Lower leg skin (tissue), 4 donors: ENCODE results near the gene TPK1. TPM values are rescaled to one million over a fixed set of nuclear protein-coding genes. Genes with fewer than 3 reads are reported as not detected.
"Not testable (repeated sequence)": the region's sequence is repeated elsewhere in the genome, so short reads cannot be mapped to it uniquely, and the experiment has no call there.

Experiments
- DNase-seq, 2 donors: peaks; one replicate each; pipeline ENCODE4 v3.0.0-alpha.2; 2019; ENCODE audit warnings: low spot score in 2 of 2
- H3K4me3 ChIP-seq: fragments of 200-600 bp; sonication (generic); 2 replicates; pipeline ENCODE4 v1.5.1; 2017; ENCODE audit warnings: mild to moderate bottlenecking, low read depth; ENCODE audit not compliant: poor library complexity, severe bottlenecking
- POLR2A ChIP-seq, 2 donors: fragments of 450-650 bp; IDR thresholded peaks; one replicate each; pipeline ENCODE4 v1.6.1; 2016 to 2017; ENCODE audit warnings: antibody characterized with exemption in 2 of 2, mild to moderate bottlenecking in 1 of 2, moderate library complexity in 1 of 2
- WGBS, 2 donors: methylation state at CpG; one replicate each; pipeline ENCODE4 v1.1.5; 2018; 5-methylcytosine and 5-hydroxymethylcytosine counted together
- intact Hi-C: fragments of 100-400 bp; cut with DNase I; formaldehyde crosslinking; loops from one replicate; pipeline ENCODE4 v1.15.0; 2023; ENCODE audit warnings: low total_unique reads
- total RNA-seq, 4 donors: library from RNA; depleted of rRNA; stranded (reverse); fragments of >200 nt; gene quantifications; one replicate each; pipeline ENCODE4 v1.1.0, GENCODE V29; 2016
- TF ChIP-seq, protein P1 (sequence below), 3 donors: fragments of 450-650 bp; IDR thresholded peaks; one replicate each; pipeline ENCODE4 v1.5.1; 2016; ENCODE audit warnings: antibody characterized with exemption in 3 of 3, mild to moderate bottlenecking in 3 of 3, moderate library complexity in 2 of 3

The TPK1 gene
- total RNA-seq, 4 donors from 2014 or later = 1.1 to 5.5 (median 3.3) TPM

DNA sequence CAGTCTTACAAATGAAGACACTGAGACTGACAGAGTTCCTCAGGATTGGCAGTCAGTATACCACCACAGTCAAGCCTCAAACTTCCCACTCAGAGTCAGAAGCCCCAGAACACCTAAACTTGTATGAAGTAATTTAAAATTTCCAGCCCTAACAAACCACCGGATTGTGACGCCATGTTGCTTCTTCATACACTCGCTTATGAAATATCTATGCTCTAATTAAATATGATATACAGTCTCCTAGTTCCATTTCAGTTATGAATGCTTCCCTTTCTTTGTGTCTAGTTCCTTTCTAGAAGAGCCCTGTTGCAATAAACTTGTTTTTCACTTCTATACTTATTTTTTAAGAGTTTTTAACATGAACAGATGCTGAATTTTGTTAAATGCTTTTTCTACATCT is 260.4 kb downstream of the TPK1 start:
- intact Hi-C loops = no loop called here
- H3K4me3 ChIP-seq = no peak overlapping the region
- no peak for DNase-seq
- 95 to 96% methylated on average over 3 of the region's 3 CpGs for WGBS, 2 donors
- TF ChIP-seq, protein P1, sequence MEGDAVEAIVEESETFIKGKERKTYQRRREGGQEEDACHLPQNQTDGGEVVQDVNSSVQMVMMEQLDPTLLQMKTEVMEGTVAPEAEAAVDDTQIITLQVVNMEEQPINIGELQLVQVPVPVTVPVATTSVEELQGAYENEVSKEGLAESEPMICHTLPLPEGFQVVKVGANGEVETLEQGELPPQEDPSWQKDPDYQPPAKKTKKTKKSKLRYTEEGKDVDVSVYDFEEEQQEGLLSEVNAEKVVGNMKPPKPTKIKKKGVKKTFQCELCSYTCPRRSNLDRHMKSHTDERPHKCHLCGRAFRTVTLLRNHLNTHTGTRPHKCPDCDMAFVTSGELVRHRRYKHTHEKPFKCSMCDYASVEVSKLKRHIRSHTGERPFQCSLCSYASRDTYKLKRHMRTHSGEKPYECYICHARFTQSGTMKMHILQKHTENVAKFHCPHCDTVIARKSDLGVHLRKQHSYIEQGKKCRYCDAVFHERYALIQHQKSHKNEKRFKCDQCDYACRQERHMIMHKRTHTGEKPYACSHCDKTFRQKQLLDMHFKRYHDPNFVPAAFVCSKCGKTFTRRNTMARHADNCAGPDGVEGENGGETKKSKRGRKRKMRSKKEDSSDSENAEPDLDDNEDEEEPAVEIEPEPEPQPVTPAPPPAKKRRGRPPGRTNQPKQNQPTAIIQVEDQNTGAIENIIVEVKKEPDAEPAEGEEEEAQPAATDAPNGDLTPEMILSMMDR (IDR thresholded peaks at IDR 0.05) = no peak
- no peak for TF ChIP-seq POLR2A (IDR thresholded peaks at IDR 0.05)

DNA sequence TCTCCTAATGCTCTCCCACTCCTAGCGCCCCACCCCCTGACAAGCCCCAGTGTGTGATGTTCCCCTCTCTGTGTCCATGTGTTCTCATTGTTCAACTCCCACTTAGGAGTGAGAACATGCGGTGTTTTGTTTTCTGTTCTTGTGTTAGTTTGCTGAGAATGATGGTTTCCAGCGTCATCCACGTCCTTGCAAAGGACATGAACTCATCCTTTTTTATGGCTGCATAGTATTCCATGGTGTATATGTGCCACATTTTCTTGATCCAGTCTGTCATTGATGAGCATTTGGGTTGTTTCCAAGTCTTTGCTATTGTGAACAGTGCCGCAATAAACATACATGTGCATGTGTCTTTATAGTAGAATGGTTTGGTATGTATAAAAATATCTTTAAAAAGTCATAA is 261.1 kb downstream of the TPK1 start:
- DNase-seq, intact Hi-C loops, H3K4me3 ChIP-seq: not testable (repeated sequence)
- 86 to 94% methylated on average over 5 of the region's 5 CpGs for WGBS, 2 donors

DNA sequence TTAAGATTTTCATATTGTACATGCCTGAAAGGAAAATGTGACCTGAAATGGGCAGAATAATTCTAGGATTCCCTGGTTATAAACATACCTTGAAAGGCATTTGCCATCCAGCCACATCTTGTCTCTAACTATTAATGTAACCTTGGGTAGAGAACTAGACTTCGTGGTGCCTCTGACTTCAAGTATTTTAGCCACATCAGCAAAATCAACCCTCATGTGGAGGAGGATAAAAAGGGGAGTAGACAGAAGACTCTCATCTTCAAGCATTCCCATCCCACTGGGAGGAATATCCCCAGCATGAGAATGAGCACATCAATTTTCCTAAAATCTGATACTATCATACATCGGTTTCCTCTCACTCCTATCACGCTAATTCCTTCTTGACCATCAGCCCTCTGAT is 267.6 kb downstream of the TPK1 start:
- WGBS, 2 donors = 89 to 95% methylated on average over 3 of the region's 3 CpGs
- TF ChIP-seq, protein P1 (IDR thresholded peaks at IDR 0.05) = no peak
- no peak overlapping the region for H3K4me3 ChIP-seq
- DNase-seq = no peak
- intact Hi-C loops = no loop called here

DNA sequence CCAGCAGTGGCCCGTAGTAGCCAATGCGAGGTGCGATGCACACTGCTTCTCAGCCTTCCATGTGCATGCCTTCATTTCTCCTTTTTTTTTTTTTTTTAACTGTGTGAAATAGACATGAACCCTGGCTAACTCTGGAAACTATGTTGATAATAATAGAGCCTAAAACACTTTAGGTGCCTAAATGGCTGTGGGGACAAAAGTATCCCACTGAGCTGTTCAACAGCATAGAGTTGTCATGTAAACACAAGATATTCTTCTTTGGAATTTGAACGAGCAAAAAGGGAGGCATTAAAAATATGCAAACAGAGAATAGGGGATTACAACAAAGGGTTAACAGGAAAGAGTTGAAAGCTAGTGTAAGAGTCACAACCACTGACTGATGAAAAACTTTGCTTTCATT is 270.3 kb downstream of the TPK1 start:
- WGBS, 2 donors = 82 to 87% methylated on average over 4 of the region's 4 CpGs
- DNase-seq = no peak
- TF ChIP-seq, protein P1 (IDR thresholded peaks at IDR 0.05) = no peak
- no peak for TF ChIP-seq POLR2A (IDR thresholded peaks at IDR 0.05)
- intact Hi-C loops = no loop called here
- no peak overlapping the region for H3K4me3 ChIP-seq

DNA sequence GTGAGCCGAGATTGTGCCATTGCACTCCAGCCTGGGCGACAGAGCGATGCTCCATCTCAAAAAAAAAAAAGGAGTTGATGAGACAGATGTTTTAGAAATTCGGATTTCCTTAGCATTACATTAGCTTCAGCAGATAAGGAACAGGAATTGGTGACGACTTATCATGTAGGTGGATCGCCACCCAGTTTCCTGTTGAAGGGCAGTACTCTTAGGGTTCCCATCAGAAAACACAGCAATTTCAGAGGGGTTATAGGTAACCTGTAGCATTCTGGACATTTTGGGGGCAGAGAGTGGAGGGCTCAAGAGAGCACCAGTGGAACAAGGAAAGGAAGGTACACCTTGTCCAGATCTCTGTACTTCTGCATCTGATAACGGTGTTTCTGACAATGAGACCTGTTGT is 286.0 kb downstream of the TPK1 start:
- no peak for DNase-seq
- no peak overlapping the region for H3K4me3 ChIP-seq
- 83 to 86% methylated on average over 7 of the region's 7 CpGs for WGBS, 2 donors
- TF ChIP-seq POLR2A (IDR thresholded peaks at IDR 0.05) = no peak
- TF ChIP-seq, protein P1 (IDR thresholded peaks at IDR 0.05) = no peak
- intact Hi-C loops = no loop called here

DNA sequence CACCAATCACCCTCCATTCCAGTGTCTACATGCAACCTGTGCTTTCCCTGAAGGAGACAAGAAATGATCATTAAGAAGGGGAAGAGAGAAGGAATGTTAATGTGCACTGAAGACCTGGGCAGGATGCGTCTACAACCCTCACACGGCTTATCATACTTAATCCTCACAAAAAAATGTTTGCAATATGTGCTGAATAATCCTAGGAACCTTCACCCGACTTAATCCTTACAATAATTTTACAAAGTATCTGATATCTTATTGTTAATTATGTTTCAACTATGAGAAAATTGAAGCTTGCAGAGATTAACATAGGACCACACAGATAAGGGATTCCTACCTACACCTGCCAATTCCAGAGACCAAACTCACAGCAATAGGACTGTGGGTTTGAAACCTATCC is 287.3 kb downstream of the TPK1 start:
- TF ChIP-seq, protein P1 (IDR thresholded peaks at IDR 0.05) = no peak
- no peak for TF ChIP-seq POLR2A (IDR thresholded peaks at IDR 0.05)
- no peak overlapping the region for H3K4me3 ChIP-seq
- DNase-seq = no peak
- intact Hi-C loops = no loop called here
- 92 to 93% methylated on average over 3 of the region's 3 CpGs for WGBS, 2 donors
